ENCODE results near the gene TTC21B.

TTC21B gene

GRCh38 chr2:165959371-165959770 is 5.8 kb upstream of the TTC21B start:
- Histone ChIP-seq H3K4me1 (ENCODE audit: control insufficient read depth, insufficient read depth, low read length) (peaks cover 4% of the 10 kb centered on the region), H3K27ac (ENCODE audit: insufficient read depth, low read depth, low read length, poor library complexity, severe bottlenecking) (no peak overlapping the region), H3K27me3 (ENCODE audit: control insufficient read depth, insufficient read depth, low read length, poor library complexity, severe bottlenecking) (peaks cover 11% of the 10 kb centered on the region), H3K9me3 (ENCODE audit: control insufficient read depth, low read length) (no peaks in the 10 kb centered on the region), H3K36me3 (ENCODE audit: control insufficient read depth, insufficient read depth, low read length) (no peaks in the 10 kb centered on the region), H3K4me3 (ENCODE audit: insufficient read depth, low read depth, low read length) (no peak overlapping the region)
- WGBS, 2 experiments, result 88 to 93% methylated on average over 3 to 4 of the region's 4 CpGs

GRCh38 chr2:165958313-165958960 is 4.9 kb upstream of the TTC21B start:
- Histone ChIP-seq H3K4me3 (ENCODE audit: insufficient read depth, low read depth, low read length) (no peak overlapping the region), H3K27me3 (ENCODE audit: control insufficient read depth, insufficient read depth, low read length, poor library complexity, severe bottlenecking) (peaks cover 11% of the 10 kb centered on the region), H3K9me3 (ENCODE audit: control insufficient read depth, low read length) (no peaks in the 10 kb centered on the region), H3K27ac (ENCODE audit: insufficient read depth, low read depth, low read length, poor library complexity, severe bottlenecking) (no peak overlapping the region), H3K36me3 (ENCODE audit: control insufficient read depth, insufficient read depth, low read length) (no peaks in the 10 kb centered on the region), H3K4me1 (ENCODE audit: control insufficient read depth, insufficient read depth, low read length) (peaks cover 5% of the 10 kb centered on the region)
- WGBS, 2 experiments, result 87 to 93% methylated on average over 3 of the region's 3 CpGs

GRCh38 chr2:165957030-165957675 is 3.6 kb upstream of the TTC21B start:
- H3K27ac ChIP-seq (ENCODE audit: insufficient read depth, low read depth, low read length, poor library complexity, severe bottlenecking), result no peak overlapping the region
- H3K4me3 ChIP-seq (ENCODE audit: insufficient read depth, low read depth, low read length), result no peak overlapping the region
- H3K36me3 ChIP-seq (ENCODE audit: control insufficient read depth, insufficient read depth, low read length), result no peaks in the 10 kb centered on the region
- 96% methylated on average over 60 of the region's 60 CpGs for WGBS, 2 experiments
- H3K4me1 ChIP-seq (ENCODE audit: control insufficient read depth, insufficient read depth, low read length), result peaks cover 5% of the 10 kb centered on the region
- H3K9me3 ChIP-seq (ENCODE audit: control insufficient read depth, low read length), result no peaks in the 10 kb centered on the region
- peaks cover 11% of the 10 kb centered on the region for H3K27me3 ChIP-seq (ENCODE audit: control insufficient read depth, insufficient read depth, low read length, poor library complexity, severe bottlenecking)

- no peaks in the 10 kb centered on the region for H3K36me3 ChIP-seq (ENCODE audit: control insufficient read depth, insufficient read depth, low read length)
- H3K4me1 ChIP-seq (ENCODE audit: control insufficient read depth, insufficient read depth, low read length), result peaks cover 5% of the 10 kb centered on the region
- WGBS, 2 experiments, result 0 to 1% methylated on average over 24 of the region's 24 CpGs
- H3K27me3 ChIP-seq (ENCODE audit: control insufficient read depth, insufficient read depth, low read length, poor library complexity, severe bottlenecking), result peaks cover 11% of the 10 kb centered on the region
- H3K9me3 ChIP-seq (ENCODE audit: control insufficient read depth, low read length), result no peaks in the 10 kb centered on the region
- peak overlapping the region; percentile 74 for H3K4me3 ChIP-seq (ENCODE audit: insufficient read depth, low read depth, low read length)
- H3K27ac ChIP-seq (ENCODE audit: insufficient read depth, low read depth, low read length, poor library complexity, severe bottlenecking), result peak overlapping the region; percentile 94
Measured at GRCh38 chr2:165953306-165953654, 296 bp downstream of the TTC21B start.

- Histone ChIP-seq H3K9me3 (ENCODE audit: control insufficient read depth, low read length) (no peaks in the 10 kb centered on the region), H3K27ac (ENCODE audit: insufficient read depth, low read depth, low read length, poor library complexity, severe bottlenecking) (no peak overlapping the region), H3K4me3 (ENCODE audit: insufficient read depth, low read depth, low read length) (peak overlapping the region; percentile 74), H3K4me1 (ENCODE audit: control insufficient read depth, insufficient read depth, low read length) (peaks cover 5% of the 10 kb centered on the region), H3K27me3 (ENCODE audit: control insufficient read depth, insufficient read depth, low read length, poor library complexity, severe bottlenecking) (peaks cover 11% of the 10 kb centered on the region), H3K36me3 (ENCODE audit: control insufficient read depth, insufficient read depth, low read length) (no peaks in the 10 kb centered on the region)
- WGBS, 2 experiments, result 24 to 50% methylated on average over 1 to 4 of the region's 4 CpGs
Measured at GRCh38 chr2:165952741-165953211, 800 bp downstream of the TTC21B start.

- H3K4me3 ChIP-seq (ENCODE audit: insufficient read depth, low read depth, low read length), result no peak overlapping the region
- H3K9me3 ChIP-seq (ENCODE audit: control insufficient read depth, low read length), result no peaks in the 10 kb centered on the region
- 0% methylated on average over 1 of the region's 1 CpG for WGBS, 2 experiments
- peaks cover 11% of the 10 kb centered on the region for H3K27me3 ChIP-seq (ENCODE audit: control insufficient read depth, insufficient read depth, low read length, poor library complexity, severe bottlenecking)
- peaks cover 5% of the 10 kb centered on the region for H3K4me1 ChIP-seq (ENCODE audit: control insufficient read depth, insufficient read depth, low read length)
- no peaks in the 10 kb centered on the region for H3K36me3 ChIP-seq (ENCODE audit: control insufficient read depth, insufficient read depth, low read length)
- no peak overlapping the region for H3K27ac ChIP-seq (ENCODE audit: insufficient read depth, low read depth, low read length, poor library complexity, severe bottlenecking)
Measured at GRCh38 chr2:165952085-165952484, 1.5 kb downstream of the TTC21B start.

GRCh38 chr2:165950438-165950837 is 3.1 kb downstream of the TTC21B start:
- Histone ChIP-seq H3K4me1 (ENCODE audit: control insufficient read depth, insufficient read depth, low read length) (peaks cover 5% of the 10 kb centered on the region), H3K4me3 (ENCODE audit: insufficient read depth, low read depth, low read length) (no peak overlapping the region), H3K36me3 (ENCODE audit: control insufficient read depth, insufficient read depth, low read length) (no peaks in the 10 kb centered on the region), H3K27me3 (ENCODE audit: control insufficient read depth, insufficient read depth, low read length, poor library complexity, severe bottlenecking) (peaks cover 9% of the 10 kb centered on the region), H3K27ac (ENCODE audit: insufficient read depth, low read depth, low read length, poor library complexity, severe bottlenecking) (no peak overlapping the region), H3K9me3 (ENCODE audit: control insufficient read depth, low read length) (no peaks in the 10 kb centered on the region)
- 94 to 97% methylated on average over 3 of the region's 3 CpGs for WGBS, 2 experiments

GRCh38 chr2:165941827-165942226 is 11.7 kb downstream of the TTC21B start:
- no CpG with 5 or more reads among the region's 1 CpG for WGBS, 2 experiments
- no peaks in the 10 kb centered on the region for H3K27me3 ChIP-seq (ENCODE audit: control insufficient read depth, insufficient read depth, low read length, poor library complexity, severe bottlenecking)
- H3K36me3 ChIP-seq (ENCODE audit: control insufficient read depth, insufficient read depth, low read length), result peaks cover 5% of the 10 kb centered on the region
- no peak overlapping the region for H3K4me3 ChIP-seq (ENCODE audit: insufficient read depth, low read depth, low read length)
- no peak overlapping the region for H3K27ac ChIP-seq (ENCODE audit: insufficient read depth, low read depth, low read length, poor library complexity, severe bottlenecking)
- no peaks in the 10 kb centered on the region for H3K4me1 ChIP-seq (ENCODE audit: control insufficient read depth, insufficient read depth, low read length)
- no peaks in the 10 kb centered on the region for H3K9me3 ChIP-seq (ENCODE audit: control insufficient read depth, low read length)

- H3K9me3 ChIP-seq (ENCODE audit: control insufficient read depth, low read length), result no peaks in the 10 kb centered on the region
- no peaks in the 10 kb centered on the region for H3K4me1 ChIP-seq (ENCODE audit: control insufficient read depth, insufficient read depth, low read length)
- H3K27ac ChIP-seq (ENCODE audit: insufficient read depth, low read depth, low read length, poor library complexity, severe bottlenecking), result no peak overlapping the region
- WGBS, 2 experiments, result 92 to 100% methylated on average over 1 of the region's 1 CpG
- H3K27me3 ChIP-seq (ENCODE audit: control insufficient read depth, insufficient read depth, low read length, poor library complexity, severe bottlenecking), result no peaks in the 10 kb centered on the region
- H3K36me3 ChIP-seq (ENCODE audit: control insufficient read depth, insufficient read depth, low read length), result peaks cover 5% of the 10 kb centered on the region
- H3K4me3 ChIP-seq (ENCODE audit: insufficient read depth, low read depth, low read length), result no peak overlapping the region
Measured at GRCh38 chr2:165938237-165938636, 15.3 kb downstream of the TTC21B start.

GRCh38 chr2:165933211-165933910 is 20.2 kb downstream of the TTC21B start:
- H3K4me1 ChIP-seq (ENCODE audit: control insufficient read depth, insufficient read depth, low read length), result no peaks in the 10 kb centered on the region
- peaks cover 8% of the 10 kb centered on the region for H3K36me3 ChIP-seq (ENCODE audit: control insufficient read depth, insufficient read depth, low read length)
- no peaks in the 10 kb centered on the region for H3K27me3 ChIP-seq (ENCODE audit: control insufficient read depth, insufficient read depth, low read length, poor library complexity, severe bottlenecking)
- no peak overlapping the region for H3K4me3 ChIP-seq (ENCODE audit: insufficient read depth, low read depth, low read length)
- H3K27ac ChIP-seq (ENCODE audit: insufficient read depth, low read depth, low read length, poor library complexity, severe bottlenecking), result no peak overlapping the region
- no peaks in the 10 kb centered on the region for H3K9me3 ChIP-seq (ENCODE audit: control insufficient read depth, low read length)
- 87 to 94% methylated on average over 2 to 4 of the region's 4 CpGs for WGBS, 2 experiments

Measured in ectodermal cell (in vitro differentiated cells).